T-helper 1 cell treated with Interleukin-12 subunit alpha and Interleukin-12 subunit beta and Interleukin-4 antibody, amounts not matched to agents 30 ng/mL and 1 ng/mL, for 36 hours (primary cell): Measurements from ENCODE around the gene CTRB1. TPM values are rescaled to one million over a fixed set of nuclear protein-coding genes. Genes with fewer than 3 reads are reported as not detected.

Experiments used
- intact Hi-C: fragments of 100-400 bp; cut with micrococcal nuclease; formaldehyde crosslinking; loops from one replicate; pipeline ENCODE4 v1.15.1; 2024
- total RNA-seq: library from RNA; stranded (reverse); gene quantifications from 2 replicates; pipeline ENCODE4 v1.2.3, GENCODE V29; 2022

Gene CTRB1
- total RNA-seq, 1 donor from 2014 or later, result not detected

- intact Hi-C loops, result no loop called here
Observed at GRCh38 chr16:75252946-75253911, 34.4 kb downstream of the CTRB1 start.

- intact Hi-C loops, result no loop called here
Observed at GRCh38 chr16:75254359-75254837, 35.6 kb downstream of the CTRB1 start.

- intact Hi-C loops, result no loop called here
Observed at GRCh38 chr16:75256059-75256571, 37.3 kb downstream of the CTRB1 start.

DNA sequence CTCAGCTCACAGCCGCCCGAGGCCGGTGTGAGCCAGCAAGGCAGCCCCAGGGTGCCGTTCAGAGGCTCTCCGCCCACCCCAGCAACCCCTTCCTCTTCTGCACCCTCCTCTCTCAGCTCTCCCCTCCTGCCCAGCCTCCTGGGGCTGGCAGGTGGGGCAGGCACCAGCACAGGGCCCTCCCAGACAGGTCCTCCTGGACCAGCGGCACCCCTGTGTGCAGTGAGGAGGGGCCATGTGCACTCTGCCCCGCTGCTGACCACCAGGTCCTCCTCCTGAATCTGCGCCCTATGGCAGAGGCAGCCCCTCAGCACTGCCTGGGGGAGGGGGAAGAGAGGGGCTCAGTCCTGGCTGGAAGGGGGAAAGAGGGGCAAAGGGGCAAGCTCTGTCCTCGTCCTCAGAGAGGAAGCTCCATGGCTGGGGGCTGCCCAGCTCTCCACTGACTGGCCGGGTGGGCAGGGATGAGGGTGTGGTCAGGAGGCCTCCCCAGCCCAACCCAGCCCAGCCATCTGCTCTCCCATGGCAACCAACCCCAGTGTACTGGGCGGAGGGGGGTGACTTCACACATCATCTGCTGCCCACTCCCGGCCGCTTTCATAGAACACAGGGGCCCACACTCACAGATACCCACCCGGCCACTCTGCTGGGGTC is 38.0 kb downstream of the CTRB1 start:
- intact Hi-C loops, result no loop called here

GRCh38 chr16:75257886-75258806 is 39.4 kb downstream of the CTRB1 start:
- intact Hi-C loops, result no loop called here

DNA sequence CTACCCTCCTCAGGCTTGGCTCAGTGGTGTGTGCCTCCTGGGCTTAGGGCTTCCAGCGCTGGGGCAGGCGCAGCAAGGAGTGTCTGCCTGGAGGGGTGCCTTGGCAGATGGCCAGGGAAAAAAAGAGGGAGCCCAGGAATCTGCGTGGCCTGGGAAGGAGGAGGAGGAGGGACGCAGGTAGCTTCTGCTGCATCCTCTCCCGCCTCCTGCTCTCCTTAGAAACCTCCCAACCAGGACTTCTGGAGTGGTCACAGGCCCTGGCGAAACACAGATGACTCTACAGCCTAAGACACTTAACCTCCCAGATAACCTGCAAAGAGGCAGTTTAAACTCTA is 40.0 kb downstream of the CTRB1 start:
- intact Hi-C loops, result no loop called here

GRCh38 chr16:75260851-75261589 is 42.2 kb downstream of the CTRB1 start:
- intact Hi-C loops, result no loop called here

DNA sequence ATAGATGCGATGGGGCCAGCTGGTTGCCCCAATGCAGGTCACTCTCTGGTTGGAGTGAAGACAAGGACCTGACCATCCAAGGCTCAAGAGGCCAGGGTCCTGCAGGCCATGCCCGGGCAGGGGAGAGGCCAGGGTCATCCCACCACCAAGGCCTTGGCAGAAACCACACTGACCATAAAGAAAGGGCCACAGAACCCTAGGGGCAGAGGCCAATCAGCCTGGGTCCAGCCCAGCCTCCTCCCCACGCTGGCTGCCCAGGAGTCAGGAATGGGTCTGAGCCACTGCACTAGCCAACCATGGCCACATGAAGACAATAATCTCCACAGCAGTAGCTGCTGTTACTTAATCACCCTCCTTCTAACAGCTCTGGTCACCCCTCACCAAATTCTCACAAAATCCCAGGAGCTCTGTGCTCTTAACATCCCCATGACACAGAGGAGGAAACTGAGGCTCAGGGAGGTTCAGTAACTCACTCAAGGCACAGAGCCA is 42.8 kb downstream of the CTRB1 start:
- intact Hi-C loops, result no loop called here

DNA sequence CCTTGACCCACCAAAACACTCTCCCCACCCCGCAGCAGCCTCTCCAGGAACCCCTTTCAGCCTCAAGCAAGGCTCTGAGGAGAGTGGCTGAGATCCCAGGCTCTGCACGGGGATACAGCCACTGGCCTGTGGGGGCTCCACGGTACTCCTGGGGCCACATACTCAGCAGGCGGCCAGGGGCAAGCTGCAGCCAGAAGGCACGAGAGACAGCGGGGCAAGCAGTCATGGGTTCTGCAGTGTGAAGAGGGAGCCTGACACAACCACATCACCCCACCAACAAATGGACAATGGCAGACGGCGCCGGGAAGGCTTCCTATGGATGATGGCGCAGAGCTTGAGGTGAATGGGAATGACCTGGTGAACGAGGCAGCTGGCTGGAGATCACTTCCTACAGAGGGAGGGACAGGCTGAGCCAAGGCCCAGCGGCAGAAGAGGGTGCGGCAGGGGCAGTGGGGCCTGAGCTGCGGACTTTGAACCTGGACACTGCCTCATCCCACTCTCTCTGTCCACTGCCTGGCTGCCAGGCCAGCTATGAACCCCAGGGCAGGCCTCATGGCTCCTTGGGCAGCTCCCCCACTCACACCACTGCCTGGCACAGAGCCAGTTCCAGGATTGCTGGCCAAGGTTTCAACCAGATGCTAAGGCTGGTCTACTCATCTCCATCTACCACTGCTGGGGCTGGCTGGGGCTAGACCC is 43.5 kb downstream of the CTRB1 start:
- intact Hi-C loops, result no loop called here

GRCh38 chr16:75262800-75263127 is 44.0 kb downstream of the CTRB1 start:
- intact Hi-C loops, result no loop called here

- intact Hi-C loops, result no loop called here
Observed at GRCh38 chr16:75263291-75263962, 44.6 kb downstream of the CTRB1 start.

DNA sequence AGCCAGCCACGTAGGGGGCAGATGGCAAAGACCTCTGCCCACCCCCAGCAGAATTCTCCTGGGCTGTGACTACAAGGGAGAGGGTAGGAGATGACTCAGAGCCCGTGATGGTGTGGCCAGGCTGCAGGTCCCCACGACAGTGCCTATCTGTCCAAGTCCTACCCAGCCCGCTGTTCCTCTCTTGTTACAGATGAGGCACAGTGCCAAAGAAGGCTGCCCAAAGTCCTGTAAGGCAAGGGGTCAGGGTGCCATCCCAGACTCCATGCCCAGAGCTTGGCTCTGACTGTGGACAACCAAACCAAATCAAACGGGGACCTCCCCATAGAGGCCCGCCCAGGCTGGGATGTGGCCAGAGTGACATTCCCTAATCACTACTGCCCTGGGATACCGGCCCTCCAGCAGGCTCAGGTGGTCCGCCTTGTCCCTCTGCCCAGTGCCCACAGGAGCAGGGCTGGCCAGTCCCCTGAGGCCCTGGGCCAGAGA is 45.2 kb downstream of the CTRB1 start:
- intact Hi-C loops, result no loop called here

DNA sequence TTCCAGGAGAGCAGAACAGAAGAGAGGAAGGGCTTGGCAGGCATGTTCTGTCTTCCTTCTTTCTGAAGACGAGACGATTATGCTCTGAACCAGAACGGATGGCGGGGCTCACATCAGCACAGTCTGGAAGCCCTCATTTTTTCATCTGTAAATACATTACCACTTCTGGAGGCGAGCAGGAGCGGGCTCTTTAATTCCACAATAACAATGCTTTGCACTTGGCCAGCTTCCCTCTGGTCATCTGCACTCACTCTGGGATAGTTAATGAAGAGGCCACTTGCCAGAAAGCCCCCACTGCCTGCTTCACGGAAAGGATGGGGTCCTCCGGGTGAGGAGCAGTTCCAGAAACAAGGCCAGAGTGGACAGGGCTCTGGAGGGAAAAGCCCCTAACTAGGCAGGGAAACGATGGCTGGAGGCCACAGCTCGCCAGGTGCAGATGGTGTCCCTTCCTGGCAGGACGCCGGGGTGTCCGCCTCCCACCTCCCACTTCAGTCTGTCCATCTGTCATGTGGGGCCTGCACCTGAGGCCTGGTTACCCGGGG is 45.7 kb downstream of the CTRB1 start:
- intact Hi-C loops, result no loop called here

DNA sequence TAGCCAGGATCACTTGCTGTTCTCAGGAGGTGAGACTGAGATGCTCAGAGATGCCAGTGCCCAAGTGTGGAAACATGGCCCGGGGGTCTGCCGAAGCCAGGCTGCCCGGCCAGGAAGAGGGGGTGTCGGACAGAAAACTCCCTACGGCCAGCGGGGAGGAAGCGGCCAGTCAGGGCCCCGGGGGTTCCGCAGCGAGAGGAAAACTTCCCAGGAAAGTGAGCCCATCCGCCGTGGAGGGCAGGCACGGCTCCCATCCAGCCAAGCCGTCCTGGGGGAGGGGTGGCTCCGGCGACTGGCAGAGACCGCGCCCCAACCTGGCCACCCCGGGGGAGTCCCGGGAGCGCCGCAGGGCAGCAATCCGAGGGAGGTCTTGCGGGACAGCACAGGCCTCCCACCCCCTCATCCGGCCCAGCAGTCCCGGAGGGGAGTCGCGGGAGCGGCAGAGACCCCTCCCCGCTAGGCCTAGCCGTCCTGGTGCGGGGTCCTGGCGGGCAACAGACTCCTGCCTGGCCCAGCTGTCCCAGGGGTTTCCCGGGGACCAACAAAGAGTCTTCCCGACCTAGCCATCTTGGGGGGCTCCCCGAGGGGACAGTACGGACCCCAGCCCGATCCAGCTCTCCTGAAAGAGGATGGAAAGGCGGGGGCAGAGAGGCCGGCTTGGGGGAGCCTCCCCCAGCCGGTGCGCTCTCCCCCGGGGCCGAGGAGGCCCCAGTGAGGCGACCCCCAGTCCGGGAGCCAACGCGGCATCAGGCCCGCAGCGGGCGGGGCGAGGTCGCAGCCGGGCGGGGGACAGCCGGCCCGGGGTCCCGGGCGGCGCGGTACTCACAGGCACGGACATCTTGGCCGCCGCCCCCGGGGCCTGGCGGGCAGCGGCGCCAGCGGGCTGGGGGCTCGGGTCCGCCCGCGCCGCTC is 46.5 kb downstream of the CTRB1 start:
- intact Hi-C loops, result no loop called here

DNA sequence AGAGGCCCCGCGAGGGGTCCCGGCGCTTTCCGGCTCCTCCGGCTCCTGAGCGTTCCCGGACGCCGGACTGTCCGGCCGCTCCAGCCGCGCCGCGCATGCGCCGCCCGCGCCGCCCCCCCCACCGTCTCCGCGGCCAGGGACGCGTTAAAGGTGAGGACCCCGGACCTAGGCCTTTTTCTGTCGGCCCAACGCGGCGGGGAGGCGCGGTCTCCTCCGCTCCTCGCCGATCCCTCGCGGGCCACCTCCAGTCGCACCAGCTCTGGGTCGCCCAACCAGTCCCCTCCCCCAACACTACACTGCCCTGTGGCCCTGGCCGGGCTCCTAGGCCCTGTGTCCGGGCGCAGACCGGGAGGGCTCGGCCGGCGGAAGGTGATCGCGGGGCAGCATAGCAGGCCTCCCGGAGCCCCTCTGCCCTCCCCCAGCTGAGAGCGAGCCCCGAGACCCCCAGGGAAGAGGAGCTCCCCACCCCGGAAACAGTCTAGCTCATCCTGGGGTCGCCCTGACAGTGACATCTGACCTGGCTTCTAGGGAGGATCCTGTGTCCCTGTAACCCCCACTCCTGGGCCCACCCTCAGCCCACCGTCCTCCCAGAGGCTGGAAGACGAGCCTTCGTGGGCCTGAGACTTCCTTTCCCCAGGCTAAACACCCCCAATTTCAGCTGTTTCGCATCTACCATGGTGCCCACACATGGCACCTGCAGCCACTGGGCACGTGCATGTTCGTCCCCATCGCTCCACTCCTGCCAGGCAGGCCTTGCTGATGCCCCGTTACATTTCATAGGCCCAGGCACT is 47.3 kb downstream of the CTRB1 start:
- intact Hi-C loops, result no loop called here

GRCh38 chr16:75266738-75267630 is 48.2 kb downstream of the CTRB1 start:
- intact Hi-C loops, result no loop called here
